A549 (cell line): Measurements from ENCODE around the gene GPRASP3. TPM values are rescaled to one million over a fixed set of nuclear protein-coding genes. Genes with fewer than 3 reads are reported as not detected.

Source experiments
- ATAC-seq, 2 experiments: fragments of 200-7000 bp in 1 of 2; fragments of >200 bp in 1 of 2; cut with Nextera tagmentation in 1 of 2; cut with Tn5 transposase in 1 of 2; 3 replicates each; pipeline versions ENCODE4 v1.8.0 to v1.9.1; 2018 to 2020; ENCODE audit warnings: mild to moderate bottlenecking in 1 of 2, moderate library complexity in 1 of 2
- CTCF ChIA-PET: fragments of 300-600 bp; sonication (Branson Sonifier 250); formaldehyde crosslinking; extraction: SDS; loops from one replicate; lab custom pipeline; 2021; ENCODE audit warnings: antibody characterized with exemption, inconsistent platforms; lab: Yijun Ruan, JAX
- POLR2A ChIA-PET: fragments of 350-600 bp; formaldehyde crosslinking; extraction: SDS; loops from one replicate; lab custom pipeline; 2021; ENCODE audit warnings: antibody characterized with exemption, inconsistent platforms; lab: Yijun Ruan, JAX
- DNase-seq, 2 experiments: peaks; one replicate each; pipeline versions ENCODE4 v3.0.0 to v3.0.0-alpha.2; 2011 to 2016; ENCODE audit warnings: low read depth in 1 of 2, low spot score in 1 of 2
- FAIRE-seq: peaks from 2 replicates; lab custom pipeline; 2011; peaks lifted over from hg19 to GRCh38; lab: Jason Lieb, UNC
- H3K27ac ChIP-seq, 2 experiments: fragments of >200 bp; sonication (Bioruptor Twin); formaldehyde crosslinking; 3 replicates each; pipeline ENCODE4 v1.5.1; 2016 to 2017
- H3K4me1 ChIP-seq: fragments of >200 bp; sonication (Bioruptor Twin); formaldehyde crosslinking; 3 replicates; pipeline ENCODE4 v1.6.1; 2016
- H3K4me2 ChIP-seq: fragments of >200 bp; sonication (Bioruptor Twin); formaldehyde crosslinking; 3 replicates; pipeline ENCODE4 v1.6.1; 2016
- H3K4me3 ChIP-seq: fragments of >200 bp; sonication (Bioruptor Twin); formaldehyde crosslinking; 3 replicates; pipeline ENCODE4 v1.5.1; 2016
- H3K9me3 ChIP-seq: fragments of >200 bp; sonication (Bioruptor Twin); formaldehyde crosslinking; 3 replicates; pipeline ENCODE4 v1.6.1; 2016
- BCL3 ChIP-seq: fragments of >200 bp; sonication (Bioruptor Twin); formaldehyde crosslinking; IDR thresholded peaks from 3 replicates; pipeline ENCODE4 v1.6.1; 2016
- CBX2 ChIP-seq: fragments of 200-600 bp; sonication (generic); IDR thresholded peaks from 2 replicates; pipeline ENCODE4 v1.6.1; 2016; ENCODE audit warnings: low read depth, mild to moderate bottlenecking, borderline replicate concordance
- CBX8 ChIP-seq: fragments of 200-600 bp; sonication (generic); IDR thresholded peaks from 2 replicates; pipeline ENCODE4 v1.6.1; 2016
- CHD2 ChIP-seq: fragments of 150-350 bp; IDR thresholded peaks from 2 replicates; pipeline ENCODE4 v1.6.1; 2014; ENCODE audit warnings: low read length; ENCODE audit not compliant: partially characterized antibody
- CHD4 ChIP-seq: fragments of 200-600 bp; sonication (generic); IDR thresholded peaks from 2 replicates; pipeline ENCODE4 v1.6.1; 2016; ENCODE audit warnings: antibody characterized with exemption, mild to moderate bottlenecking, borderline replicate concordance
- CTCF ChIP-seq: fragments of >200 bp; sonication (Bioruptor Twin); formaldehyde crosslinking; IDR thresholded peaks from 3 replicates; pipeline ENCODE4 v1.5.1; 2016
- E2F6 ChIP-seq: IDR thresholded peaks from 2 replicates; pipeline ENCODE4 v1.6.1; 2012; ENCODE audit warnings: low read depth, borderline replicate concordance
- EHF ChIP-seq: fragments of 250-450 bp; sonication (Bioruptor Pico); IDR thresholded peaks from 2 replicates; pipeline ENCODE4 v1.5.0; 2020; ENCODE audit warnings: mild to moderate bottlenecking
- EHMT2 ChIP-seq: fragments of 200-600 bp; sonication (generic); IDR thresholded peaks from 2 replicates; pipeline ENCODE4 v1.6.1; 2016; ENCODE audit warnings: antibody characterized with exemption, low read depth, mild to moderate bottlenecking, moderate library complexity
- FOSB ChIP-seq: fragments of 250-450 bp; sonication (Bioruptor Pico); IDR thresholded peaks from 2 replicates; pipeline ENCODE4 v1.5.0; 2020; ENCODE audit warnings: mild to moderate bottlenecking, moderate library complexity
- FOSL2 ChIP-seq, 2 experiments: fragments of 450-650 bp in 1 of 2; fragments of >200 bp in 1 of 2; sonication (Bioruptor Twin) in 1 of 2; formaldehyde crosslinking; IDR thresholded peaks; 2 replicates each; pipeline versions ENCODE4 v1.5.0 to v1.6.1; 2016 to 2020; ENCODE audit warnings: mild to moderate bottlenecking in 1 of 2, moderate library complexity in 1 of 2
- FOXS1 ChIP-seq: fragments of 250-450 bp; sonication (Bioruptor Pico); IDR thresholded peaks from 2 replicates; pipeline ENCODE4 v1.5.0; 2020; ENCODE audit warnings: mild to moderate bottlenecking, moderate library complexity
- HEYL ChIP-seq: fragments of 250-450 bp; sonication (Bioruptor Pico); IDR thresholded peaks from 2 replicates; pipeline ENCODE4 v1.8.0; 2021; ENCODE audit warnings: mild to moderate bottlenecking, moderate library complexity
- HMGXB4 ChIP-seq: fragments of 250-450 bp; sonication (Bioruptor Pico); IDR thresholded peaks from 2 replicates; pipeline ENCODE4 v1.5.0; 2021; ENCODE audit warnings: mild to moderate bottlenecking, moderate library complexity, borderline replicate concordance
- HOXA7 ChIP-seq: fragments of 250-450 bp; sonication (Bioruptor Pico); IDR thresholded peaks from 2 replicates; pipeline ENCODE4 v1.5.0; 2020; ENCODE audit warnings: mild to moderate bottlenecking, moderate library complexity
- HOXB13 ChIP-seq: fragments of 250-450 bp; sonication (Bioruptor Pico); IDR thresholded peaks from 2 replicates; pipeline ENCODE4 v1.5.0; 2020; ENCODE audit warnings: low read depth, mild to moderate bottlenecking, moderate library complexity
- JUNB ChIP-seq: fragments of >200 bp; sonication (Bioruptor Twin); formaldehyde crosslinking; IDR thresholded peaks from 2 replicates; pipeline ENCODE4 v1.6.1; 2016
- KDM1A ChIP-seq: fragments of 200-600 bp; sonication (generic); IDR thresholded peaks from 2 replicates; pipeline ENCODE4 v1.6.1; 2016; ENCODE audit warnings: low read depth, mild to moderate bottlenecking
- MAFK ChIP-seq: fragments of 450-650 bp; IDR thresholded peaks from 2 replicates; pipeline ENCODE4 v1.6.1; 2014; ENCODE audit not compliant: partially characterized antibody
- MAX ChIP-seq: IDR thresholded peaks from 2 replicates; pipeline ENCODE4 v1.6.1; 2012
- MAZ ChIP-seq: fragments of 150-350 bp; IDR thresholded peaks from 2 replicates; pipeline ENCODE4 v1.6.1; 2014; ENCODE audit warnings: antibody characterized with exemption, low read depth, low read length, borderline replicate concordance
- MYC ChIP-seq: IDR thresholded peaks from 2 replicates; pipeline ENCODE4 v1.6.1; 2012; ENCODE audit warnings: mild to moderate bottlenecking, inconsistent platforms, low read length, improper control_type of control experiment, borderline replicate concordance
- PHF8 ChIP-seq: fragments of 200-600 bp; sonication (generic); IDR thresholded peaks from 2 replicates; pipeline ENCODE4 v1.6.1; 2016; ENCODE audit warnings: low read depth, mild to moderate bottlenecking, antibody characterized with exemption, moderate library complexity, borderline replicate concordance
- RAD21 ChIP-seq, 2 experiments: fragments of >200 bp in 1 of 2; sonication (Bioruptor Twin) in 1 of 2; formaldehyde crosslinking in 1 of 2; IDR thresholded peaks in 1 of 2; conservative IDR thresholded peaks in 1 of 2; 2 replicates in 1 of 2; 3 replicates in 1 of 2; pipeline ENCODE4 v1.6.1; 2012 to 2018; ENCODE audit warnings: inconsistent platforms in 1 of 2
- SMC3 ChIP-seq: fragments of >200 bp; sonication (Bioruptor Twin); formaldehyde crosslinking; IDR thresholded peaks from 3 replicates; pipeline ENCODE4 v1.6.1; 2018; ENCODE audit warnings: inconsistent platforms
- SREBF2 ChIP-seq: fragments of 450-650 bp; IDR thresholded peaks from 2 replicates; pipeline ENCODE4 v1.6.1; 2014; ENCODE audit warnings: mild to moderate bottlenecking, moderate library complexity
- ZNF302 ChIP-seq: fragments of 250-450 bp; sonication (Bioruptor Pico); IDR thresholded peaks from 2 replicates; pipeline ENCODE4 v1.9.0; 2021; ENCODE audit warnings: inconsistent platforms, mild to moderate bottlenecking, moderate library complexity
- ZSCAN20 ChIP-seq: fragments of 250-450 bp; sonication (Bioruptor Pico); IDR thresholded peaks from 2 replicates; pipeline ENCODE4 v1.8.0; 2022; ENCODE audit warnings: mild to moderate bottlenecking, moderate library complexity
- WGBS: methylation state at CpG from one replicate; pipeline ENCODE4 v1.1.6; 2017; ENCODE audit errors: missing lambda C conversion rate; 5-methylcytosine and 5-hydroxymethylcytosine counted together
- polyA plus RNA-seq, 4 experiments: library from polyadenylated mRNA; depleted of rRNA in 3 of 4; stranded (reverse); fragments of >200 nt; fragmentation: RNase III in 1 of 4; extraction: RNeasy Plus Mini Kit Qiagen cat#74134 plus additional on column Dnase treatment in 1 of 4; gene quantifications; 2 replicates in 3 of 4; 3 replicates in 1 of 4; pipeline ENCODE4 v1.2.3, GENCODE V29; 2011 to 2017

GPRASP3 gene
- polyA plus RNA-seq, 2 of the 4 experiments (the other 2 are of a cell fraction) = 4.6 to 4.9 TPM

GRCh38 chrX:102745513-102745856 is 24.9 kb downstream of the GPRASP3 start (continued):
- TF ChIP-seq MAX (no peak), EHF (CRISPR knock-in tag) (no peak), FOXS1 (no peak), MYC (no peak), CBX8 (no peak), RAD21 (conservative IDR thresholded peaks at IDR 0.05 in 1 of 2, IDR thresholded peaks at IDR 0.05 in 1 of 2) (no peak), SREBF2 (no peak), PHF8 (no peak), E2F6 (no peak), JUNB (no peak), MAFK (no peak)

GRCh38 chrX:102745857-102746584 is 25.5 kb downstream of the GPRASP3 start:
- ATAC-seq (peak; percentile 73 to 86; a peak in 5 of 6 replicates), FAIRE-seq (no peak)

More at GRCh38 chrX:102745857-102746584, 25.5 kb downstream of the GPRASP3 start:
- Histone ChIP-seq H3K4me2 (peak overlapping the region; percentile 66), H3K4me1 (no peaks in the 10 kb centered on the region), H3K9me3 (no peaks in the 10 kb centered on the region), H3K4me3 (peak overlapping the region; percentile 52), H3K27ac (peak overlapping the region in 1 of 2 experiments; percentile 78; a peak in 3 of 6 replicates)
- TF ChIP-seq CHD4 (no peak), HMGXB4 (CRISPR knock-in tag) (no peak), CBX2 (no peak), HOXB13 (no peak), BCL3 (no peak), CHD2 (no peak), CBX8 (no peak), MYC (no peak), EHMT2 (no peak), FOXS1 (no peak), FOSB (CRISPR knock-in tag) (no peak), FOSL2 (IDR thresholded peaks at IDR 0.05) (no peak), FOSL2 (CRISPR knock-in tag; IDR thresholded peaks at IDR 0.05) (no peak), HOXA7 (CRISPR knock-in tag) (no peak), HEYL (CRISPR knock-in tag) (no peak), ZNF302 (CRISPR knock-in tag) (no peak), MAZ (no peak), CTCF (no peak), KDM1A (no peak), SMC3 (no peak), ZSCAN20 (CRISPR knock-in tag) (no peak)
- POLR2A ChIA-PET = interaction anchor here (0.6 kb wide), 1 partner anchor 9 kb away, joined by 3 read pairs; no protein-coding TSS in a partner anchor
- CTCF ChIA-PET = interaction anchor here (0.5 to 1.3 kb wide), 3 partner anchors 12 to 28 kb away, joined by 3 read pairs; no protein-coding TSS in a partner anchor
- 44% methylated on average over 22 of the region's 61 CpGs for WGBS
- DNase-seq = no peak
